Activated T-cell treated with anti-CD3 and anti-CD28 coated beads for 48 hours (primary cell): ENCODE measurements around the gene SLC22A13.
"Not testable (repeated sequence)": the region's sequence is repeated elsewhere in the genome, so short reads cannot be mapped to it uniquely, and the experiment has no call there.

Source experiments
- DNase-seq: peaks from one replicate; pipeline ENCODE4 v3.0.0-alpha.2; 2020; ENCODE audit warnings: low read depth

Gene SLC22A13

DNA sequence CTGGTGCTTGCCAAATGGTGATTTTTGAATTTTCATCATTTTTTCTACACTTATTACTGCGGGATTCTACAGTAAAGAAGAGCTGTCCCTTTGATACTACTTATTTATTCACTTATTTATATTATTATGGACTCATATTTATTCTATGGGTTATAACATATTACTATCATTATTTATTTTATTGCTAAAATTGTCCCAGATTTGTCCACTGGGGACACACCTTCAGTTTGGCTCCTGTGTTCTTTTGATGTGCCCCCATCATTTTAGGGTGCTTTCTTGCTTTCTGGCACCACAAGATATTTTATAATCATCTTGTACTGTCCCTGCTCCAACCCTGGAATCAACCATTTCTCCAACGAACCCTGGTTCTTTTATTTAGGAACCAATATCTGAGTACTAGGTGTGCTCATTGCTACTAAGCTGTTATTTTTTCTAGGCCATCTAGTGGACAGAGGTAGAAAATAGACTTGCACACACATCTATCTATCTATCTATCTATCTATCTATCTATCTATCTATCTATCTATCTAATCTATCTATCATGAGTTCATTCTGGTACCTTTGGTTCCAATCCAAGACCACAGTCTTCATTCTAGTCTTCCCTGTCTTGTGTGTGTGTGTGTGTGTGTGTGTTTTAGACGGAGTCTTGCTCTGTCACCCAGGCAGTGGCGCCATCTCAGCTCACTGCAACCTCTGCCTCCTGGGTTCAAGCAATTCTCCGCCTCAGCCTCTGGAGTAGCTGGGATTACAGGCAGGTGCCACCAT is 32.5 kb downstream of the SLC22A13 start:
- DNase-seq = no peak

DNA sequence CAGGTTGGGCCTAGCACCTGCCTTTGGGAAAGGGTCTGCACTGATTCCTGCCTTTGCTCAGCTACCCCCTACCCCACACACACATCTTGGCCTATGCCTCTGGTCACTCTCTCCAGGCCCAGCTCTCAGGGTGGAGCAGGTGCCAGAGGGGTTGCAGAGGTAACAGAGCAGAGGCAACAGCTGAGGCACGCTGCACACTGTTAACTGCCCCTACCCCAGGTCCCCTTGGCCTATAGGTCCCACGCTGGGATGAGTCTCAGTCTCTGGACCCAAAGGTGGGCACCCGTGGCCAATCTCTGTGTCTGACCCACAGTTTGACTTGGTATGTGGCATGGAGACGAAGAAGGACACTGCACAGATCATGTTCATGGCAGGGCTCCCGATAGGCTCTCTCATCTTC is 41.3 kb downstream of the SLC22A13 start:
- no peak for DNase-seq

DNA sequence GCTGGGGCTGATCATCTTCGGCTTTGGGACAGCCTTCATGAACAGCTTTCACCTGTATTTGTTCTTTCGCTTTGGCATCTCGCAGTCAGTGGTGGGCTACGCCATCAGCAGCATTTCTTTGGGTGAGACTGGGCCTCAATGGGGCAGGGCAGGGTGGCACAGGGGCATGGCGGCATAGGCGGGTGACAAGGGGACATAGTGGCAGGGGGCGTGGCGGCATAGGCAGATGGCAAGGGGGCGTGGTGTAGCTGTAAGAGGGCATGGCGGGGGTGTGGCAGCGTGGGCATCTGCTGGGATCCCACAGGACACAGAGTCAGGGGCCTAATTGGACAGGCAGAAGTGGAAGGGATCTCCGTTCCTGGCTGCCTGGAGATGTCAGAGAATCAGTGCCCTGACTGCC is 42.0 kb downstream of the SLC22A13 start:
- DNase-seq = no peak

DNA sequence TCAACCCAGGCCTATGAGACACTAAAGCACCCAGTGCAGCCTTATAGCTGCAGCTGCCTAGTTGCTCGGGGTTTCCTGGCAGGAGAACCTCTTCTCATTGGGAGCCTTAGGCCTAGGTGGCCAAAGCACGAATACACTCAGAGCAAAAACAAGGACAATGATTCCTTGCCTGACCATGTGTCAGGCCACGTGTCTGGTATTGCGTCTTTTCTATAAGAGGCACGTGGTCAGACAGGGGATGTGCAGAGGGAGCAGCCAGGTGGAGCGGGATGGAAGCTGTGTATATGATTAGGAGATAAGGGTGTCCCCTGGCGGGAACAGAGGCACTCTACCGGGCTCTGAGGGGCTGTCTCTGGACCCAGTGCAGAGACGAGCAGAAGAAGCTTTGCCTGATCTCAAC is 42.8 kb downstream of the SLC22A13 start:
- no peak for DNase-seq

DNA sequence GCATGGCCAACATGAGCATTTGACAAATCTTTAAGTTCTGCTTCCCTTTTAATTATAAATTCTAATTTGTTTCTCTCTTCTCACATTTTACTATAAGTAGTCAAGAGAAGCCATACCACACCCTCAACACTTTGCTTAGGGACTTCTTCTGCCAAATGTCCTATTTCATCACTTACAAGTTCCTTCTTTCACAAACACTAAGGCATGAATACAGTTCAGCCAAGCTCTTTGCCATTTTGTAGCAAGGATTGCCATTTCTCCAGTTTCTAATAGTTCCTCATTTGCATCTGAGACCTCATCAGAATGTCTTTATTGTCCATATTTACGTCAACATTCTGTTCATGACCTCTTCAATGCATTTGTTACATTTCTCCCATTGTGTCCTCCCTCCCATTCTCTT is 45.9 kb downstream of the SLC22A13 start:
- DNase-seq = no peak

DNA sequence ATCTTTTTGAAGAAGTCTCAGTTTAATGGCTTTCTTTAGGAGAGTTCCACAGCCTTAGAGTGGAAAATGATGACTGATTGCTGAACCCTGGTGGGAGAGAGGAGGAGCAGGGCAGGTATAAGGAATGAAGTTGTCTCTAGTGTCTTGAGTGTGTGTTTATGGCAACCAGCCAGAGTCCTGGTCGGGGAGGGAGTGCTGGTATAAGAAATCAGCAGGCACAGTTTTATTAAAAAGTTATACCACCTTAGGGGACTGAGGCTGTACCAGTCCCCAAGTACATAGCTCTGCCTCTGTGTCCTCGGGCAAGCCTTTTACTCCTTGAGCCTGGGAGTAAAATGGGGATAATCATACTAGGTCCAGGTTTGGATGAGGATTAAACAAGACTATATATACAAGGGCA is 46.3 kb downstream of the SLC22A13 start:
- DNase-seq = no peak

DNA sequence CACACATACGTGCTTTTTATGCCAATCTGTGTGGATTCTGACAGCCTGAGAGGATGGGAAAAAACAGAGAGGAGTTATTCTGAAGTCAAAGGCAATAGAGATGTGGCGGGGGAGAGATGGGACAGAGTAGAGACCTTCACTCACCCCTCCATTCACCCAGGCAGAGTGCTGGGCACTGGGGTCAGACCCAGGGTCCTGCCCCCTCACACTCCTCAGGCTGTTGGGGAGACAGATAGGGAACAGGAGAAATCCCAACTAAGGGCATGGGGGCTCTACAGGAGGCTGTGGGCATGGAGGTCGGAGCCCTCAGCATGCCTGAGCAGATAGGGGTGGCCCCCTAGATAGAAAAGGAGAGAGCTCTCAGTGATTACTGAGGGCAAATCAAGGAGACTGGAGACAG is 46.7 kb downstream of the SLC22A13 start:
- no peak for DNase-seq

DNA sequence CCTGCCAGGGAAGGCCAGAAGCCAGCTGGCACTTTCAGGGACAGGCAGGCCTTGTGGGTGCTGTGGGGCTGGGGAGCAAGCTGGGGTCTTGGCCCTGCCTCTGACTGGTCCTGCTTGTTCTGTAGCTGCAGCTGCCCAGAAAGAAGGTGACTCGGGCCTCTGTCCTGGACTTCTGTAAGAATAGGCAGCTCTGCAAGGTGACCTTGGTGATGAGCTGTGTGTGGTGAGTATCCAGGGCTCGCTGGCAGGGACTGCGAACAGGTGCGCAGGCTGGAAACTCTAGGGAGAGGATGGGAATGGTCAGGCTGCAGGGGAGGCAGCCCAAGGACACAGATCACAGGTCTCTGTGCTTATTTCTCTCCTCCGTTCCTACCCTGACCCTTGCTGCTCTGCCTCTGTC is 47.7 kb downstream of the SLC22A13 start:
- no peak for DNase-seq

DNA sequence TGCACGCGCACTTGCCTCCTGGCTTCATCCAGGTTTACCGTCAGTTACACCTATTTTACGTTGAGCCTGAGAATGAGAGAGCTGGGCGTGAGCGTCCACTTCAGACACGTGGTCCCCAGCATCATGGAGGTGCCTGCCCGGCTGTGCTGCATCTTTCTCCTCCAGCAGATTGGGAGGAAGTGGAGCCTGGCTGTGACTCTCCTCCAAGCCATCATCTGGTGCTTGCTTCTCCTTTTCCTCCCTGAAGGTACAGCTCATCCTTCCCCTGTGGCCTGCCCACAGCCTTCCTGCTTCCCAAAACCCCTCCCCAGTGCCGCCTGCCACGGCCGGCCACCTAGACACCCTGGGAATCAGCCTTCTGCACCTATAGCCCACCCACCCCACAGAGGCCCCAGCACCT is 48.1 kb downstream of the SLC22A13 start:
- no peak for DNase-seq

DNA sequence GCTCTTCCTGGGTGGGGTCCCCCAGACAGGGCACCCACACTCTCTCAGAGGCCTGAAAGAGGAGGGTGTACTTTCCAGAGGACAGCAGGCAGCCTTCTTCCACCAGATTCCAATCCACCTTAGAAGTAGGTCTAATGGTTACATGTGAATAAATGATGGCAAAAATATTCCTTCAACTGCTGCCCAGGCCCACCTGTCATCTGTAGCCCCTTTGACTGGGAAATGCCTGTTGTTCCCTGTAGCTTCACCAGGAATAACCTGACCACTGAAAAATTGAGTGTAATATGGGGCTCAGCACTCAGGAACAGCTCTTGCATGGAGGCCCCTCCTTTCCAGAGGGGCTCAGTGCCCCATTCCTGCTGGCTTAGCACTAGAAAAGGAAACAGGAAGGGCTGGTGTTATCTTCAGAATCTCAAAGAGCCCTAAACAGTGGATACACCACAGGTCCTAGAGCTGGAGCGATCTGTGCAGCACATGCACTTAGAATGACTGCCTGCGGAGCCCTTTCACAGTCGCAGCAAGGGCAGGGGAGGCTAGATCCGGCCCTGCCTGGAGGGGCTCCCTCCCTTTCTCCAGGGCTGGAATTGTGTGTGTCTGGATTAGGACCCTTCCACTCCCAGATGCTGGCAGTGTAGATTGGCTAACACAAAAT is 48.6 kb downstream of the SLC22A13 start:
- DNase-seq = no peak

DNA sequence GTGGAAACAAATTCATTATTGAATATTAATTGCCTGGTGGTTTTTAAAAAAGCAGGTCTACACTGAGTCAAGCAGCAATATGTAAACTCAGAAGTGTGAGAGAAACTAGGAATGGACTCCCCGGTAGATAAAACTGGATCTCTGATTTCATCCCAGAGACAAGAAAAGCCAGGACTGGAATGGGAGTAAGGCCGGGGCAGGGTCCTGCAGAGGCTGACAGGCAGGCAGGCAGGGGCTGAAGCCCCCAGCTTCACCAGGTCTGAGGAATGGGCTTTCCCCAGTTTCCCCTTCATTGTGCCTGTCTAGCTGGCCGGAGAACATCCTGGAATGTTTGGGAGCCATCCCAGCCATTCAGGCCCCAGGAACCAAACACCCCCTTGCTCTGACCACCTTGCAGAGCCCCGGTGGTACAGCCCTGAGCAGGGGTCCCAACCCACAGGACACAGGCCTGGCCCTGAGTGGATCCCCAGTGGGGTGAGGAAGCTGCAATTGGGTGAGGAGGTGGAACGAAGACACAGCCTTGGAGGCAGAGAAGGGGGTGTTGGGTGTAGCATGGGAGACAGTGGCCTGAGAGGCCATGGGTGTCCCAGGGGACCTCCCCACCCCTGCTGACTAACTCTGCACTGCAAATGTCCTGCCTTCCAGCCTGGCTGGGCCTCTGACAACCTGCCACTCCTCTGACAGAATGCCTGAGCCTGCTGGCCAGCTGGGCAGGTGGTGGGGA is 49.3 kb downstream of the SLC22A13 start:
- DNase-seq = no peak

DNA sequence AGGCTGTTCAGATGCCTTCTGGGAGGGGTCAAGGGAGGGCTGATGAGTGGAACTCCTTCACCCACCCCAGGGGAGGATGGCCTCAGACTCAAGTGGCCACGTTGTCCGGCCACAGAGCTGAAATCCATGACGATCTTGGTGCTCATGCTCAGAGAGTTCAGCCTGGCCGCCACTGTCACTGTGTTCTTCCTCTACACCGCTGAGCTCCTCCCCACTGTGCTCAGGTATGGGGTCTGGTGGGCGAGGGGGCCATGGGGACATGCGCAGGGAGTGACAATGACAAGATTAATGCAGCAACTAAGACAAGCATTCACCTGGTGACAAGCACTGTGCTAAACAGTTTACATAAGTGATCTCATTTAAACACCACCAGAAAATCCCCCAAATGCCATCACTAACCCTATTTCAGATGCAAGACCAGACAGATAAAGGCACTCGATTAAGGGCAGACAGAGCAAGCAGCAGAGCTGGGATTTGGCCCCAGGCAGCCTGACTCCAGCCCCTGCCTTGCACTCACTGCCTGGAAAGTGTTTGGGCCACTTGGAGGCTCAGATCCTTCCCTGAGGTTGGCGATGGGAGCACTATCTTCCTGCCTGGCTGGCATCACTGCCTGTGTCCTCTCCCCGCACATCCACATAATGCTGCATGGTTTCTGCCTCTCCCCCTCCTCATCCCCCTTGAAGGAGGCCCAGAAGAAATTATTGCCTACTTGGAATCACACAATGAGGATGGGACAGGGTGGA is 50.0 kb downstream of the SLC22A13 start:
- no peak for DNase-seq

DNA sequence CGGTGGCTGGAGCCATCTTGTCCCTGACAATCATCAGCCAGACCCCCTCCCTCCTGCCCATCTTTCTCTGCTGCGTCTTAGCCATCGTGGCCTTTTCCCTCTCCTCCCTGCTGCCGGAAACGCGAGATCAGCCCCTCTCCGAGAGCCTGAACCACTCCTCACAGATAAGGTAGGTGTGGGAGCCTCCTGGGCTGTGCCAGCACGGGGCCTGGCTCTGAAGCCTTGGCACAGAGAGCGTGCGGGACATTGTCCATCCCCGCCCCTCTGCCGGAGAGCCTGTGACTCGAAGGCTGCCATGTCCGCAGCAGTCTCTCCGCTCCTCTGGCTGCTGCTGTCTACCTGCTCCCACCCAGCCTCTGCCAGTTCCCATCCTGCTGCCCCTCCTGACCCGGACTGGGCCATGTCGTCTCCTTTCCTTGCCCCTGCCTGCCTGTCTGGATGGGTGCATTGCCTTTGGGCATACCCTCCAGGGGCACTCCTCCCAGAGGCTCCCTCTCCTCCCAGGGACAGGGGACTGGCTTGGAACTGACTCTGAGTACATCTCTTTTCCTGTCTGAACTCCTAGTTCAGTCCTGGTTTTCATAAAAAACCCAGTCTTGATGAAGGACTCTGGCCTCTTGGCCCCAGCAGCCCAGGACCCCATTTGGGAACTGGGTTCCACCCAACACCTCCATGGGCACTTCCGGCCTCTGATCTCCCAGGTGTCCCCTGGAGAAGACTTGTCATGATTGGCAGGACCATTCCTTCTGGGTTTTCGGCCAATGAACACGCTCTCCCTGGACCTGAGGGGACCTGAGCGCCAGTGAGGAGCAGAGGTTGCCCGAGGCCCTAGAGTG is 51.0 kb downstream of the SLC22A13 start:
- DNase-seq = no peak

DNA sequence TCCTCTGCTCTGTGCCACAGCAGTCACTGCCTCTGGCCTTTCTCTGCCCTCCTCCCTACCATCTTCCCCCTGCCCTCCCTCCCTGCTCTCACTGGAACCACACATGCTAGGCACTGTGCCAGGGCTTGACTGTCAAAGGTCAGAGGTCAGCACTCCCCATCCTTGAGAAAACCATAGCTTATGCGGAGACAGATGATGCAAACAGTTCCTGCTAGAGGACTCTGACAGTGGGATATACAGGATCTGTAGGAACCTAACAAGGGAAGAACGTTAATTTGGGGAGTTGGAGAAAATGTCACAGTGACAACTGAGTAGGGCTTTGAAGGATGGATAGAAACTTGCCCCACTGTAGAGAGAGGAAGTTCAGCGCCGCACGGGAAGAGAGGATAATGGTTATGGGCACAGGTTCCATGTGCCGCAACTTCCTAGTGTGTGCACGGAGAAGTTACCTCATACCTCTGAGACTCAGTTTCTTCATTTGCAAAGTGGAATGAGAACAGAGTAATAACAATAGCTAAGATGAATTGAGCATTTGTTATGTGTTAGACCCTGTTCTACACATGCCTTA is 51.7 kb downstream of the SLC22A13 start:
- no peak for DNase-seq

DNA sequence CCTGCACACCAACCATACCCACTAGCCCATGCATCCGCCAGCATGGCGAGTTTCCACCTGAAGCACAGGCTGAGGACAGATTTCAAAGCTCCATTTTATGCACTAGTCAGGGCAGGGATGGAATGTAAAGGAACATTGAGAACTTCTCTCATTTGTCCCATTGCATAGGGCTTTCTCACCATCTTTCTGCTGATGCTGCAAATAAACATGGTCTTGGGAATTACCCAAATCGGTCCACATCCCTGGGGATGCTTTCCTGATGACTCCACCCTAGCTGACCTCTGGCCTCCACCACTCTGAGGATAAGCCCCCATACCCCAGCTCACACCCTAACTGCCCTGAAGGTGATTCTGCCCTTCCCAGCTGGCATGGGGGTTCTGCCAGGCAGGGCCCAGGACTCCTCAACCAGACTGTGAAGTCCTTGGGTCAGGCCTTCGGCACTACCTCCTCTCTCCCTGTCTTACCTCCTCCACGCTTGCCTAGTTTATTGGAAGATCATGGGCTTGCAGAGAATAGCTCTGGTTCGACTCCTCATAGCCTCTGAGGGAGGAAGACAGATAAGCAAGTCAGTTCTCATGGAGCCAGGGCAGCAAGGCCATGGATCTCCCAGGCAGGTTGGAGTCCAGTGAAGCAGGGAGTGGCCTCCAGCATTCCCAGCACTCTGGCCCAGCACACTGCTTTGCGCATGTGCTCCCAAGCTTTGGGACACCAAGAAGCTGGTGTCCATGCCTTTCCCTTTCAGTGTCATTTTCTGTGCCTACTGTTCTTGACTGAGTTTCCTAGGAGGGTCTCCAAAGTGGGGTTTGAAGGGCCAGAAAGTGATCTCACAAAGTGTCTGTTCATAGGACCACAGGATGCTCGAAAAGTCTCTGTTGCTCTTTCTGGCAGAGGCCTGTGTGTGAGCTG is 53.4 kb downstream of the SLC22A13 start:
- DNase-seq = no peak

DNA sequence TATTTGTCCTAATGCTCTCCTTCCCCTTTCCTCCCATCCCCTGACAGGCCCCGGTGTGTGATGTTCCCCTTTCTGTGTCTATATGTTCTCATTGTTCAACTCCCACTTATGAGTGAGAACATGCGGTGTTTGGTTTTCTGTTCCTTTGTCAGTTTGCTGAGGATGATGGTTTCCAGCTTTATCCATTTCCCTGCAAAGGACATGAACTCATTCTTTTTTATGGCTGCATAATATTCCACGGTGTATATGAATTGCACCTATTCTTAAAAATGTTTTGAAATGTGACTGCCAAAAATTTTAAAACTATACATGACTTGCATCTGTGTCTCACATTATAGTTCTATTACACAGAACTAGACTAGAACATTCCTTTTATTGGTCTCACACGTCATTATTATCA is 55.0 kb downstream of the SLC22A13 start:
- not testable (repeated sequence) for DNase-seq

DNA sequence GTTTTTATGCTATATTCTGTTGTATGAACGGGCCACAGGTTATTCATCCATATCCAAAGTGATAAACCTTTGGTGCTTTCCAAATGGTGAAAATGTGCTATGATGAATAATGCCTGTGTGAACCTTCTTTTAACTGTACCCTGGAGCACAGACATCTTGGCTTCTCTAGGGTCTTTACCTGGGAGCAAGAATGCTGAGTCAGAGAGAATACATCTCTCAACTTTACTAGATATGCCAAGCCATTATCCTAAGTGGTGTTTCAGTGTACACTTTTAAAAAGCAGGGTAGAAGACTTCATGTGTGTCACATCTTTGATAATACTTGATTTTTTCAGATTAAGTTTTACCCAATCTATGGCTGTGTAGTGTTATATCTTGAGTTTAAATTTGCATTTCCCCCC is 57.4 kb downstream of the SLC22A13 start:
- no peak for DNase-seq

DNA sequence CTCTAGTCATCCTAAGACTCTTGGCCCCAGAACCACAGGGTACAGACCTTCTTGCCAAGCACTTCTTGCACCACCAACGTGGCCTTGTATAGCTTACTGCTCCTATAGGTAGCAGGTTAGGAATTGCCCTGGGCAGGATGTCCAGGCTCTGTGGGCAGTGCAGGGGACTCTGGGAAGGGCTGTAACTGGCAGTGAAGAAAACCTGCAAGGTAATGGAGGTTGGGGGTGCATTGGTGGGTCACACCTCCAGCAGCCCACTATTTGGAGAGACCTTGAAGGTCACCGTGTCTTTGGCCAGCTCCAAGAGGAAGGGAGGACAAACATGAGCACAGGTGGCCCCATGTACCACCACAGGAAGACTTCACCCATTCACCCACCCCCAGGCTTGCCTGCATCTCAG is 59.6 kb downstream of the SLC22A13 start:
- DNase-seq = no peak

DNA sequence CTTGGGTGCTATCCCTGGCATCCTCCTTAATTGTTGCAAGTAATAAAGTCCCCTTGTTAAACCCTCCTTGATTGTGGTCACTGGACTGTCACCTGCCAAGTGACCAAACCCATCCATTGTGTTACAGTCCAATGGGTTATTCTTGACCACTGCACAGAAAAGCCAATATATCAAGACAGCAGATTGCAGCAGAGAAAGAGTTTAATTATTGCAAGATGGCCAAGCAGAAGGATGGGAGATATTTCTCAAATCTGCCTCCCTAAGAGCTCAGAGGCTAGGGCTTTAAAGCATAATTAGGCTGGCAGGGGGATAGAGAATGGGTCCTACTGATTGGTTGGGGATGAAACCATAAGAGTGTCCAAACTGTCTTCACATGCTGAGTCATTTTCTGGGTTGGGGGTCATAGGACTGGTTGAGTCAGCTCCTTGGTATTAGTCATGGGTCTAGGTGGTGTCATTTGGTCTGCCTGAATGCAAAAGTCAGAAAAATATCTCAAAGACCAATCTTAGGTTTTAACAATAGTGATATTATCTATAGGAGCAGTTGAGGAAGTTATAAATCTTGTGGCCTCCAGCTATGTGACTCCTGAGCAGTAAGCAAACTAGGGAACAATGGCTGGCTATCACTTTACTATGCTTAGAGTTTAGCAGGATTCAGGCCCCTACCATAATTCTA is 61.9 kb downstream of the SLC22A13 start:
- no peak for DNase-seq
